Skeletal muscle tissue (tissue), 4 donors: Measurements from ENCODE around the gene KIAA1755. TPM values are rescaled to one million over a fixed set of nuclear protein-coding genes. Genes with fewer than 3 reads are reported as not detected.

Source experiments
- H3K27ac ChIP-seq: one replicate; pipeline ENCODE4 v1.7.0; 2013; ENCODE audit warnings: mild to moderate bottlenecking, low read depth, low read length, inconsistent platforms
- H3K27me3 ChIP-seq, 3 donors: one replicate each; pipeline ENCODE4 v1.7.0; 2013; ENCODE audit warnings: low read length in 3 of 3; ENCODE audit not compliant: control insufficient read depth in 3 of 3, insufficient read depth in 3 of 3
- H3K36me3 ChIP-seq, 3 donors: one replicate each; pipeline ENCODE4 v1.7.0; 2013; ENCODE audit warnings: low read length in 3 of 3; ENCODE audit not compliant: control insufficient read depth in 3 of 3, insufficient read depth in 3 of 3
- H3K4me1 ChIP-seq, 3 donors: one replicate each; pipeline ENCODE4 v1.7.0; 2013; ENCODE audit warnings: low read length in 3 of 3, mild to moderate bottlenecking in 3 of 3; ENCODE audit not compliant: control insufficient read depth in 3 of 3, insufficient read depth in 3 of 3
- H3K4me3 ChIP-seq, 3 donors: one replicate each; pipeline ENCODE4 v1.7.0; 2013; ENCODE audit warnings: low read length in 3 of 3
- H3K9ac ChIP-seq, 3 donors: one replicate each; pipeline ENCODE4 v1.7.0; 2013; ENCODE audit warnings: low read length in 3 of 3, mild to moderate bottlenecking in 3 of 3, moderate library complexity in 2 of 3, low read depth in 1 of 3
- H3K9me3 ChIP-seq, 3 donors: one replicate each; pipeline ENCODE4 v1.7.0; 2013; ENCODE audit warnings: low read length in 3 of 3; ENCODE audit not compliant: control insufficient read depth in 3 of 3
- total RNA-seq: library from RNA; depleted of rRNA; stranded (reverse); fragments of >200 nt; gene quantifications from one replicate; pipeline ENCODE4 v1.2.3, GENCODE V29; 2014
- donor health status: Osteomylitis.

Gene KIAA1755
- total RNA-seq, 1 donor from 2014 or later: 3.7 TPM

DNA sequence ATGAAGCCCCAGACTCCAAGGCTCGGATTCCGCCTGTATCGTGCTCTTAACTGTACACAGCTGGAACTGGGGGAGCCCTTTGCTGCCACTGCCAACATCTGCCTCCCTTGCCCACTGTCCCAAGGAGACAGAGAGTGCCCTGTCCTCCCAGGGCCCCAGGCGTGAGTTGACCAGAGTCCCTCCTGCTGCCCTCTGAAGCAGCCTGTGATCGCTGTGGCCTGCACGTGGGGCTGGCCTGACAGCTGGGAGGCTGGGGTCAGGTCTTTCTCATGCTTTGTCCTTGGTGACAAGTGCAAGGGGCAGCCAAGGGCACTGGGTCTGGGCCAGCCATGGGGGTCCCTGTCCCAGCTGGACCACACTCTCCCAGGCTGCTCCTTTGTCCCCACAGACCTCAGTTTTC, 44.3 kb downstream of the KIAA1755 start:
- H3K27me3 ChIP-seq: no peaks in the 10 kb centered on the region
- no peak overlapping the region for H3K27ac ChIP-seq
- no peak overlapping the region for H3K4me3 ChIP-seq
- H3K4me1 ChIP-seq: peaks cover 7 to 9% (median 8%) of the 10 kb centered on the region in 3 donors
- H3K9ac ChIP-seq: no peak overlapping the region
- no peaks in the 10 kb centered on the region for H3K36me3 ChIP-seq
- H3K9me3 ChIP-seq: no peaks in the 10 kb centered on the region

DNA sequence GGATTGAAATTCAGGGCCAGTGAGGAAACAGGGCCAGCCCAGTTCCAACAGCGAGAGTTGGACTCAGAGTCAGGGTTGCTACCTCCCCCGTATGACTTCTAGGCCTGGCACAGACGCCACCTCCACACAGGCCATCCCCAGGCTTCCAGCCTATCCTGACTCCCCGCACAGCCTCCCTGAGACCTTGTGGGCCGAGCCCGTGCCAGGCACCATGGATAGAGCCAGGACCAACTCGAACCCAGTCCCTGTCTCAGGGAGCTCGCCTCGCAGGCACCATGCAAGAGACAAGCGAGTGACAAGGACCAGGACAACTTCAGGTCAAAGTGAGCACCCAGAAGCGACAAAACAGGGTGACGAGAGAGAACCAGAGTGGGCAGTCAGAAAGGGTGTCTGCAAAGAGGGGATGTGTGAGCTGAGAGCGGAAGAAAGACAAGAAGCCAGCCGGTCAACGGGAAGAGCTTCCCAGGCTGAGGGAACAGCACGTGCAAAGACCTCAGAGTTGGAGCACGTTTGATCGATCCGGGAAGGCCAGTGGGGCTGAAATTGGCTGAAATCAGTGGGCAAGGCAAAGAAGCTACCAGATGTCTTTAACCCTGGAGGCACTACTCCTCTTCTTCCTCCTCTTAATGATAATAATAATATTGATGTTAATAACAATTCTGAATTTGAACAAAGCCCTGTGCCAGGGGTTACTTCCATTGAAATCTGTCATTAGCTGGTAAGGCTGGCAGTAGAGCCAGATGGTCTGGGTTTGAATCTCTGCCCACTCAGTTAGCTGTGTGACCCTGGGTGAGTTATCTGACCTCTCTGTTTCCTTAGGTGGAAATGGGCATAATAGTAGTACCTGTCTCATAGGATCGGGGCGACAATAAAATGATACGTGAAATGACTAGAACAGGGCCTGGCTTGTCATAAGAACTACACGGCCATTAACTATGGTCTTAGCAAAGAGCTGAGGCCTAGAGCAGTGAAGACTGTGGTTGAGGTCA, 45.0 kb downstream of the KIAA1755 start:
- Histone ChIP-seq H3K9me3 (no peaks in the 10 kb centered on the region), H3K4me3 (no peak overlapping the region), H3K4me1 (peaks cover 11 to 12% (median 12%) of the 10 kb centered on the region in 3 donors), H3K27me3 (no peaks in the 10 kb centered on the region), H3K27ac (no peak overlapping the region), H3K36me3 (no peaks in the 10 kb centered on the region), H3K9ac (no peak overlapping the region)

DNA sequence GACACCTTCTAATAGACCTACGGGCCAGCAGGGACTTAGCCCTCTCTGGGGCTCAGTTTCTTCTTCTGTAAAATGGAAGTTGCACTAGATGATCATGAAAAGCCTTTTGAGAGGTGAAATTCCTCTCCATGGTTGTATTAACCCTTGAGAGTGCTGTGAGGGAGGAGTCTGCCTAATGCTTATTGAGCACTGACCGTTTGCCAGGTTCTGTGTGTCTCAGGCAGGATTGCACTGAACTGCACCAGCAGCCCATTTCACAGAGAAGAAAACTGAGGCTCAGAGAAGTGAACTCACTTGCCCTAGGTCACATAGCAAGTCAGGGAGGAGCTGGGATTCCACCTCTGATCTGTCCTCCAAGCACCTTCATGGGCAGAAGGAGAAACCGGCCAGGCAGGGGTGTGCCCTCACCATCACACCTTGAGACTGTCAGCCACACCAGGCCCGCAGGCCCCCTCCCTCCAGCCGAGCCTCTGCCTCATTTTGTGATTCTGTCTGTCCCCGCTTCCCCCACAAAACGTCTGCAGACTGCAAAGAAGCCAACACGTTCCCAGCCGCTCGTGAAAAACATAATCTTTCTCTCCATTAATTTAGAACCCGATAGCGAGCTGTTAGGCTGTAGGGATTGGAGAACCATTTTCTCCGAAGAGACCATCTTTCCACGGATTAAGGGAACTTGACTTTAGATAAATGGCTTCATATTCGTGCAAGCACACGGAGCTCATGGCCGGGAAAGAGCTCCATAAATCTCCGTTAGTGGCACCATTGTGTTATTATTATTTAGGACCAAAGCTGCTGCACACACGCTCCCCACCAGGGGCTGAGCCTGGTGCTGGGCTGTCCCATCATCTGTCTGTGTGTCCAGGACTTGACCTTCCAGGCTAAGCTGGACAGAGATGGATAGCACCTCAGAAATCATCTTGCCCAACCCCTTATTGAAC, 46.0 kb downstream of the KIAA1755 start:
- H3K9me3 ChIP-seq: no peaks in the 10 kb centered on the region
- peaks cover 11 to 12% (median 12%) of the 10 kb centered on the region in 3 donors for H3K4me1 ChIP-seq
- no peak overlapping the region for H3K27ac ChIP-seq
- no peak overlapping the region for H3K9ac ChIP-seq
- H3K4me3 ChIP-seq: no peak overlapping the region
- no peaks in the 10 kb centered on the region for H3K36me3 ChIP-seq
- no peaks in the 10 kb centered on the region for H3K27me3 ChIP-seq

DNA sequence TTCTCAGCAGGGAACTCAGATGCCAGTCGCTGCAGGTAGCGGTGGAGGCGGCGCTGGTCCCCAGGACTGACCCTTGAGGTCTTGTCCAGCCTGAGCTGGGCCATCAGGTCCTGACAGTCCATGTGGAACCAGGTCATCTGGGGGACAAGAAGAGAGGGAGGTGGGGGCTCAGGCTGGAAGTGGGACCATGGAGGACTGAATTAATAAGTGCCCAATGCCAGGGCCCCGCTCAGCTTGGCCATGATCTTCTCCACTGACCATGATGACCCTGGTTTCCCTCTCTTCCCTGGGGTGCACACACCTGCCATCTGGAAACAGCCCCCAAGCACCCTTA, 47.0 kb downstream of the KIAA1755 start:
- Histone ChIP-seq H3K27ac (no peak overlapping the region), H3K9ac (no peak overlapping the region), H3K9me3 (no peaks in the 10 kb centered on the region), H3K27me3 (no peaks in the 10 kb centered on the region), H3K36me3 (no peaks in the 10 kb centered on the region), H3K4me3 (no peak overlapping the region), H3K4me1 (peaks cover 17 to 18% (median 18%) of the 10 kb centered on the region in 3 donors)

DNA sequence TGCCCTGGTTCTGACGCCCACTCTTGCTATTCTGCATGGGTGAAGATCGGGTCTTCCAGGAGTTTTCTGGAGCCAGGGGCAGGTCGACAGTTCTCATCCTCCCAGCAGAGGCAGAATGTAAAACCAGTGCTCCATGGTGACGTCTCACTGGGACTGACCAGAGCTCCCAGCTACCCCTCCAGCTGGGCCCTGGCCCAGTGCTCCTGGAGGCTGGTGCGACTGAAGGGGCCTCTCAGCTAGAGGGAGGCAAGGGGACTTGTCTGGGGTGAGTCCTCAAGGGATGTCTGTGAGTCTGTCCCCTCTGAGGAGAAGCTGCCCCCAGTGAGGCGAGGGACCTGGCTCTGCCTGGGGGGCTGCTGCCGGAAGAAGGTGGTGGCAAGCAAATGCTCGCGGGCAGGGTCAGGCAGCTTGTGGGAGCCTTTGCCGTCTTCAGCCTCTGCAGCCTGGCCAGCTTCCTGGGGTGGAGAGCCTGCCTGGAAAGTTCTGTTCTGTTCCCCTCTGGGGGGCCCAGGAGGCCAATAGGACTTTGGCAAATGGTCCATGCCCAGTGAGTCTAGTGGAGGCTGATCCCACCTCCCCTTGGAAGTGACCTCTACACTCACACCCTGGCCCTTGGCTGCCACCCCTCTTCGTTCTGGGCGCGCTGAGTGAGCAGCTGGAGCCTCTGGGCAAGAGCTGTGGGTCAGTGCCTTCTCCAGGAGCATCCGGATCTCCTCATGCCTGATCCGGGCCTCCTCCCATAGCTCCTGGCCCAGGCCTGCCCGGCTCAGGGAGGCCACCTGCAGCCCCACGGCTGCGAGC, 47.5 kb downstream of the KIAA1755 start:
- Histone ChIP-seq H3K9ac (no peak overlapping the region), H3K4me3 (no peak overlapping the region), H3K36me3 (no peaks in the 10 kb centered on the region), H3K27ac (no peak overlapping the region), H3K4me1 (peaks cover 17 to 18% (median 18%) of the 10 kb centered on the region in 3 donors), H3K27me3 (no peaks in the 10 kb centered on the region), H3K9me3 (no peaks in the 10 kb centered on the region)

DNA sequence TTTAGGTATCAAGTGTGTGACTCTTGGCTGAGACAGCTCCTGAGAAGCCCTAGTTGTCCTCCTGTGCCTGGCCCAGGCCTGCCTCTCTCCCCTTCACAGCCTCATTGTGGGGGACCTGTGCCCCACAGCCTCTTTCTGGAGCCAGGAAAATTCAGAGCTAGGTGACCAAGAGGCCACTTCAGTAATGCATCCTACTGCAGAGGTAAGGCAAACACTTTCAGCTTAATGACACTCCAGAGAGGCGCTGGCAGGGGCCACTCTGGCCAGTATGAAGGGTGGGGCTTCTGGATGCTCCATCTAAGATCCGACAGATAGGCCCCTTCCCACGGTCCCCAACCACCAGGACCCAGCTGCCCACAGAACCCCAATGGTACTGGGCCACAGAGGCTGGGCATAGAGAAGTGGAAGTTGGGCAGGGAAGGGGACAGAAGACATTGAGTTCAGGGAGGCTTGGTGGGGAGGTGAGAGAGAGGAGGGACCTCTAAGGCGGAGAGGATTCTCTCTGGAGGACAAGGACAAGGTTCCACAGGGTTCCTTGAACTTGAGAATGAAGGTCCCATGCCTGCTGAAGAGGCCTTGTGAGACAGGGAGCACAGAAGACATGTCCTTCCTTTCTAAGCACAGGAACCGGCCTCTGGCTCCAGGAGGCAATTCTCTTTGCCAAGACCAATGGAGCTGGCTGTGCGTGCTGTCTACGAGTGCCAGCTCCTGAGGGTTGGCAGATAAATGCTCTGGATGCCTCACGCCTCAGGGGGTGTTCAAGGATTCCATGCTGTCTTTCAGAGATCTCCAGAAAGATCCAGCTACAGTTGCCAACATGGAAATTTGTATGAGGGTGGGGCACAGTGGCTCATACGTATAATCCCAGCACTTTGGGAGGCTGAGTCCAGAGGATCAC, 49.1 kb downstream of the KIAA1755 start:
- no peaks in the 10 kb centered on the region for H3K36me3 ChIP-seq
- H3K9ac ChIP-seq: peak overlapping the region in 1 of 3 donors; percentile 16
- no peaks in the 10 kb centered on the region for H3K9me3 ChIP-seq
- H3K4me1 ChIP-seq: peaks cover 17 to 18% (median 18%) of the 10 kb centered on the region in 3 donors
- H3K27ac ChIP-seq: no peak overlapping the region
- no peak overlapping the region for H3K4me3 ChIP-seq
- H3K27me3 ChIP-seq: no peaks in the 10 kb centered on the region

DNA sequence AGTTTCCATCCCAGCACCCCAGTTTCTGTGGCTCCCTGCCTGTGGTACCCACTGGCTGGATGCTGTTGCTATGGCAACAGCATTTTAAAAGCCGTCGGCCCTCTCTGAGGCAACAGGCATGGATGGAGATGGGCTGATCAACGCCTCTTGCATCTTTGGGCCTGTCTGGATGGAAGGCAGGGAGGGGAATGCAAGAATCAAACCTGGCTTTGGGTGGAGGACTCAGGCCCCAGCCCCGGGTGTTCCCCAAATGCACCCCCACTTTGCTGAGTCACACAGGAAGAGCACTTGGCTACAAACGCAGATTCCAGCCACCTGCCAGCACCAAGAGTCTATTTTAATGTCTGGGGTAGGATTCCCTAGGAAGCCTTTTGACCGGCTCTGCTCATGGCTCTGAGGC, 49.8 kb downstream of the KIAA1755 start:
- no peak overlapping the region for H3K27ac ChIP-seq
- H3K9me3 ChIP-seq: no peaks in the 10 kb centered on the region
- H3K4me1 ChIP-seq: peaks cover 17 to 18% (median 18%) of the 10 kb centered on the region in 3 donors
- no peak overlapping the region for H3K4me3 ChIP-seq
- H3K27me3 ChIP-seq: no peaks in the 10 kb centered on the region
- H3K36me3 ChIP-seq: no peaks in the 10 kb centered on the region
- H3K9ac ChIP-seq: peak overlapping the region in 1 of 3 donors; percentile 16

DNA sequence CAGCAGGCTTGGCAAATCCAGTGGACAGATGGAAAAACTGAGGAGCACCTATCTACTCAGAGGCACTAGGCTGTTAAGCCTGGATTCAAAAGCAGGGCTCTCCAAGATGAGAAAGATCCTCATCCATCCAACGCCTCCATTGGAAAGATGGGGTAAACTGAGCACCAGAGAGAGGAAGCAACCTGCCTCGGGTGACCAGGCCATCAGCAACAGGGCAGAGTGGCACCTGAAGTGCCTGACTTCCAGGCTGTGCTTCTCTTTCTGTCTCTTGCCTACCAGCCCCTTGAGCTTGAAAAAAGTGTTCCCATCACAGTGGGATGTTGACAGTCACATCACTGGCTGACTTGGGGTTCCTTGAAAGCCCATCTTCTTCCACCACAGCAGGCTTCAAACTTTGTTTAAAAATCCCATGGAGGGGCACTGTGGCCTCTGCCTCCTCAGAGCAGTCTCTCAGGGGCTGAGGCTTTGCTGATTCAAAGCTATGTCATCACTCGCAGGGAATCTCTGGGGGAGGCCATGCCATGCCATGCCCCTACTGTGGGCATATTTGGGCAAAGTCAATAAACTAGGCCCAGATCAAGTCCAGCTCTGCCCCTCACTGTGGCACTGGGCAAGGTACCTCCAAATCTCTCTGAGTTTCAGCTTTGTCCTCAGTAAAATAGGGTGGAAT, 50.7 kb downstream of the KIAA1755 start:
- Histone ChIP-seq H3K36me3 (no peaks in the 10 kb centered on the region), H3K4me1 (peaks cover 17 to 18% (median 18%) of the 10 kb centered on the region in 3 donors), H3K27me3 (no peaks in the 10 kb centered on the region), H3K27ac (no peak overlapping the region), H3K9ac (no peak overlapping the region), H3K9me3 (no peaks in the 10 kb centered on the region), H3K4me3 (no peak overlapping the region)
